Liver (tissue), 3 donors: Measurements from ENCODE around the gene SNRK.

Experiments
- CTCF ChIP-seq: fragments of 150-350 bp; IDR thresholded peaks from 2 replicates; pipeline ENCODE4 v1.5.1; 2017; ENCODE audit warnings: improper control_type of control experiment, low read depth, low read length; ENCODE audit not compliant: missing input control
- JUND ChIP-seq, 2 donors: IDR thresholded peaks; 2 replicates each; pipeline ENCODE4 v1.6.1; 2016; ENCODE audit warnings: antibody characterized with exemption in 2 of 2
- NR2F2 ChIP-seq: IDR thresholded peaks from 2 replicates; pipeline ENCODE4 v1.6.1; 2016; ENCODE audit warnings: antibody characterized with exemption
- RAD21 ChIP-seq, 2 donors: IDR thresholded peaks; 2 replicates each; pipeline ENCODE4 v1.6.1; 2016; ENCODE audit warnings: antibody characterized with exemption in 2 of 2, mild to moderate bottlenecking in 2 of 2
- SP1 ChIP-seq: IDR thresholded peaks from 2 replicates; pipeline ENCODE4 v1.6.1; 2018; ENCODE audit warnings: antibody characterized with exemption, mild to moderate bottlenecking
- TF ChIP-seq, protein P1 (sequence below): IDR thresholded peaks from 2 replicates; pipeline ENCODE4 v1.6.1; 2016; ENCODE audit warnings: antibody characterized with exemption
- TF ChIP-seq, protein P2 (sequence below): IDR thresholded peaks from 2 replicates; pipeline ENCODE4 v1.6.1; 2016; ENCODE audit warnings: antibody characterized with exemption, mild to moderate bottlenecking
- donor health status: healthy.
- donor health status: healthy.

GRCh38 chr3:43256714-43257461 lies 29.5 kb upstream of the SNRK start:
- TF ChIP-seq CTCF: no peak
- TF ChIP-seq, protein P1, sequence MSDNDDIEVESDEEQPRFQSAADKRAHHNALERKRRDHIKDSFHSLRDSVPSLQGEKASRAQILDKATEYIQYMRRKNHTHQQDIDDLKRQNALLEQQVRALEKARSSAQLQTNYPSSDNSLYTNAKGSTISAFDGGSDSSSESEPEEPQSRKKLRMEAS: no peak
- TF ChIP-seq SP1: no peak
- TF ChIP-seq RAD21 (IDR thresholded peaks at IDR 0.05): no peak
- no peak for TF ChIP-seq NR2F2
- TF ChIP-seq, protein P2, sequence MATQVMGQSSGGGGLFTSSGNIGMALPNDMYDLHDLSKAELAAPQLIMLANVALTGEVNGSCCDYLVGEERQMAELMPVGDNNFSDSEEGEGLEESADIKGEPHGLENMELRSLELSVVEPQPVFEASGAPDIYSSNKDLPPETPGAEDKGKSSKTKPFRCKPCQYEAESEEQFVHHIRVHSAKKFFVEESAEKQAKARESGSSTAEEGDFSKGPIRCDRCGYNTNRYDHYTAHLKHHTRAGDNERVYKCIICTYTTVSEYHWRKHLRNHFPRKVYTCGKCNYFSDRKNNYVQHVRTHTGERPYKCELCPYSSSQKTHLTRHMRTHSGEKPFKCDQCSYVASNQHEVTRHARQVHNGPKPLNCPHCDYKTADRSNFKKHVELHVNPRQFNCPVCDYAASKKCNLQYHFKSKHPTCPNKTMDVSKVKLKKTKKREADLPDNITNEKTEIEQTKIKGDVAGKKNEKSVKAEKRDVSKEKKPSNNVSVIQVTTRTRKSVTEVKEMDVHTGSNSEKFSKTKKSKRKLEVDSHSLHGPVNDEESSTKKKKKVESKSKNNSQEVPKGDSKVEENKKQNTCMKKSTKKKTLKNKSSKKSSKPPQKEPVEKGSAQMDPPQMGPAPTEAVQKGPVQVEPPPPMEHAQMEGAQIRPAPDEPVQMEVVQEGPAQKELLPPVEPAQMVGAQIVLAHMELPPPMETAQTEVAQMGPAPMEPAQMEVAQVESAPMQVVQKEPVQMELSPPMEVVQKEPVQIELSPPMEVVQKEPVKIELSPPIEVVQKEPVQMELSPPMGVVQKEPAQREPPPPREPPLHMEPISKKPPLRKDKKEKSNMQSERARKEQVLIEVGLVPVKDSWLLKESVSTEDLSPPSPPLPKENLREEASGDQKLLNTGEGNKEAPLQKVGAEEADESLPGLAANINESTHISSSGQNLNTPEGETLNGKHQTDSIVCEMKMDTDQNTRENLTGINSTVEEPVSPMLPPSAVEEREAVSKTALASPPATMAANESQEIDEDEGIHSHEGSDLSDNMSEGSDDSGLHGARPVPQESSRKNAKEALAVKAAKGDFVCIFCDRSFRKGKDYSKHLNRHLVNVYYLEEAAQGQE: no peak
- no peak for TF ChIP-seq JUND (IDR thresholded peaks at IDR 0.05)
